ENCODE data around the gene ABCC2. TPM values are rescaled to one million over a fixed set of nuclear protein-coding genes. Genes with fewer than 3 reads are reported as not detected.

ABCC2 gene
- total and polyA plus RNA-seq, 2 of the 4 experiments (the other 2 are of a cell fraction) = 0.21 to 0.36 TPM

DNA sequence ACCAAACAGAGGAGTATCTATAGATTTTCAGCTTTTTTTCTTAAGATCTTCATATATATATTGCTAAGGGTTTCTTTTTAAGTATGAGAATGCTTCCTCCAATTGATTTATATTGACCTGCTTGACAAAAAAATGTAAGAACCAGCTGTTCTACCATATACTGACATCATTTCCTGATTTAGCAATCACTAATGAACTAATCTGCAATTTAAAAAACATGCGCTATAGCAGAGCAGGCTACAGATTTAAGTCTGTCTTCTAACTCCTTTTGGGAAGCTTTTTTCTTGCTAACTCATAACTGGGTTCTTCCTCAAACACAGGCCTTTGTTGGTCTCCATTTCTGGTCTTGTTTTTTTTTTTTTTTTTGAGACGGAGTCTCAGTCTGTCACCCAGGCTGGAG is 33.2 kb downstream of the ABCC2 start:
- intact Hi-C loops (cut with micrococcal nuclease) = no loop called here
- no peaks in the 10 kb centered on the region for H4K20me1 ChIP-seq (ENCODE audit: insufficient read depth, low read length)
- no peak overlapping the region for H4K91ac ChIP-seq (ENCODE audit: insufficient read depth, low read depth, low read length)
- H2AK5ac ChIP-seq (ENCODE audit: low read depth, low read length) = no peak overlapping the region
- H3K9me1 ChIP-seq (ENCODE audit: insufficient read depth, low read length) = no peaks in the 10 kb centered on the region
- BruUV-seq (replicated peaks) = no TSS peak
- DNase-seq (peak; percentile 14), ATAC-seq (ENCODE audit: low read depth) (no peak)
- no peak overlapping the region for H3K4me2 ChIP-seq (ENCODE audit: low read depth, low read length)
- ChIA-PET POLR2A (ENCODE audit: unreplicated experiment) (no interaction called here), CTCF (interaction anchor here (0.6 to 1.0 kb wide), 2 partner anchors 40 to 121 kb away, joined by 3 to 6 read pairs; no protein-coding TSS in a partner anchor)
- no peak for TF ChIP-seq NFE2L2 (IDR thresholded peaks at IDR 0.05; ENCODE audit: low read depth, low read length)
- TF ChIP-seq RAD21 (IDR thresholded peaks at IDR 0.05; ENCODE audit: low read length) = no peak
- TF ChIP-seq, protein P1, sequence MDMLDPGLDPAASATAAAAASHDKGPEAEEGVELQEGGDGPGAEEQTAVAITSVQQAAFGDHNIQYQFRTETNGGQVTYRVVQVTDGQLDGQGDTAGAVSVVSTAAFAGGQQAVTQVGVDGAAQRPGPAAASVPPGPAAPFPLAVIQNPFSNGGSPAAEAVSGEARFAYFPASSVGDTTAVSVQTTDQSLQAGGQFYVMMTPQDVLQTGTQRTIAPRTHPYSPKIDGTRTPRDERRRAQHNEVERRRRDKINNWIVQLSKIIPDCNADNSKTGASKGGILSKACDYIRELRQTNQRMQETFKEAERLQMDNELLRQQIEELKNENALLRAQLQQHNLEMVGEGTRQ (IDR thresholded peaks at IDR 0.05; ENCODE audit: low read depth, low read length) = no peak
- TF ChIP-seq MAFK (IDR thresholded peaks at IDR 0.05; ENCODE audit: low read depth, low read length) = no peak
- TF ChIP-seq, protein P2, sequence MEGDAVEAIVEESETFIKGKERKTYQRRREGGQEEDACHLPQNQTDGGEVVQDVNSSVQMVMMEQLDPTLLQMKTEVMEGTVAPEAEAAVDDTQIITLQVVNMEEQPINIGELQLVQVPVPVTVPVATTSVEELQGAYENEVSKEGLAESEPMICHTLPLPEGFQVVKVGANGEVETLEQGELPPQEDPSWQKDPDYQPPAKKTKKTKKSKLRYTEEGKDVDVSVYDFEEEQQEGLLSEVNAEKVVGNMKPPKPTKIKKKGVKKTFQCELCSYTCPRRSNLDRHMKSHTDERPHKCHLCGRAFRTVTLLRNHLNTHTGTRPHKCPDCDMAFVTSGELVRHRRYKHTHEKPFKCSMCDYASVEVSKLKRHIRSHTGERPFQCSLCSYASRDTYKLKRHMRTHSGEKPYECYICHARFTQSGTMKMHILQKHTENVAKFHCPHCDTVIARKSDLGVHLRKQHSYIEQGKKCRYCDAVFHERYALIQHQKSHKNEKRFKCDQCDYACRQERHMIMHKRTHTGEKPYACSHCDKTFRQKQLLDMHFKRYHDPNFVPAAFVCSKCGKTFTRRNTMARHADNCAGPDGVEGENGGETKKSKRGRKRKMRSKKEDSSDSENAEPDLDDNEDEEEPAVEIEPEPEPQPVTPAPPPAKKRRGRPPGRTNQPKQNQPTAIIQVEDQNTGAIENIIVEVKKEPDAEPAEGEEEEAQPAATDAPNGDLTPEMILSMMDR (conservative IDR thresholded peaks at IDR 0.05; ENCODE audit: low read depth, low read length) = no peak
- no peak overlapping the region for H3K14ac ChIP-seq (replicated peaks; ENCODE audit: low read depth, low read length)
- H3K9ac ChIP-seq (ENCODE audit: low read depth, low read length) = no peak overlapping the region
- no peaks in the 10 kb centered on the region for H3K79me1 ChIP-seq (ENCODE audit: low read depth in 1 of 2, low read length in 2 of 2)
- H3K27ac ChIP-seq (ENCODE audit: insufficient read depth, low read length) = no peak overlapping the region
- no peak overlapping the region for H3K23ac ChIP-seq (ENCODE audit: low read depth, low read length)
- no peaks in the 10 kb centered on the region for H3K9me3 ChIP-seq (ENCODE audit: control insufficient read depth, insufficient read depth, low read length)
- H2AK9ac ChIP-seq (replicated peaks; ENCODE audit: low read depth, low read length, poor library complexity) = no peak overlapping the region
- WGBS, 2 experiments (ENCODE audit: extremely low coverage in 2 of 2, insufficient read length in 1 of 2) = 80% methylated on average over 1 of the region's 2 CpGs; no CpG with 5 or more reads in 1 of the 2 experiments
- no peak overlapping the region for H2AFZ ChIP-seq (replicated peaks; ENCODE audit: low read length, poor library complexity)
- no peak overlapping the region for H3K4ac ChIP-seq (ENCODE audit: low read depth, low read length)
- H3K36me3 ChIP-seq (ENCODE audit: control insufficient read depth, insufficient read depth, low read length) = no peaks in the 10 kb centered on the region
- no peak overlapping the region for H2BK120ac ChIP-seq (ENCODE audit: low read depth, low read length)
- dilution Hi-C loops (cut with HindIII; ENCODE audit: low sequenced_read_pairs, unreplicated experiment) = no loop called here
- no peaks in the 10 kb centered on the region for H3K27me3 ChIP-seq (ENCODE audit: control insufficient read depth, insufficient read depth, low read length)
- H3K4me3 ChIP-seq (ENCODE audit: insufficient read depth, low read depth, low read length) = no peak overlapping the region
- no peak overlapping the region for H2BK5ac ChIP-seq (ENCODE audit: low read depth, low read length, poor library complexity, severe bottlenecking)
- in situ Hi-C loops (cut with MboI; ENCODE audit: low sequenced_read_pairs) = no loop called here
- H2BK20ac ChIP-seq (ENCODE audit: low read depth, low read length) = no peak overlapping the region
- no peak overlapping the region for H2BK15ac ChIP-seq (ENCODE audit: low read depth, low read length)
- no peak overlapping the region for H4K8ac ChIP-seq (ENCODE audit: low read depth in 2 of 2, low read length in 2 of 2)
- no peaks in the 10 kb centered on the region for H3K4me1 ChIP-seq (ENCODE audit: control insufficient read depth, insufficient read depth, low read length)
- H3K18ac ChIP-seq (ENCODE audit: low read depth, low read length) = no peak overlapping the region
- H4K5ac ChIP-seq (ENCODE audit: low read depth, low read length) = no peak overlapping the region
- H3K56ac ChIP-seq (ENCODE audit: extremely low read depth, insufficient read depth, low read length) = no peak overlapping the region

Data from IMR-90 (cell line).